Activated CD4-positive, alpha-beta T cell treated with anti-CD3 and anti-CD28 coated beads for 1 hour (primary cell): Measurements from ENCODE around the gene FMN2.

Experiments used
- DNase-seq: peaks from one replicate; pipeline ENCODE4 v3.0.0-alpha.2; 2020

The FMN2 gene

GRCh38 chr1:240091614-240092300 is at the start of gene FMN2:
Gene FMN2 (plus strand): TSS chr1:240091883. CDS start chr1:240092110, 227 bp downstream.
- no peak for DNase-seq

- DNase-seq: no peak
These were observed 47.1 kb upstream of the FMN2 start for GRCh38 chr1:240044620-240045019.

GRCh38 chr1:240046000-240046399 is 45.7 kb upstream of the FMN2 start:
- no peak for DNase-seq

GRCh38 chr1:240054109-240054701 is 37.5 kb upstream of the FMN2 start:
- no peak for DNase-seq

GRCh38 chr1:240055936-240056335 is 35.7 kb upstream of the FMN2 start:
- no peak for DNase-seq

- no peak for DNase-seq
These were observed 35.3 kb upstream of the FMN2 start for GRCh38 chr1:240056350-240056749.

GRCh38 chr1:240058049-240058448 is 33.6 kb upstream of the FMN2 start:
- DNase-seq: no peak

- DNase-seq: no peak
These were observed 22.7 kb upstream of the FMN2 start for GRCh38 chr1:240068961-240069360.

GRCh38 chr1:240070188-240070587 is 21.5 kb upstream of the FMN2 start:
- no peak for DNase-seq

GRCh38 chr1:240073097-240073496 is 18.6 kb upstream of the FMN2 start:
- no peak for DNase-seq

GRCh38 chr1:240074422-240074821 is 17.3 kb upstream of the FMN2 start:
- no peak for DNase-seq

GRCh38 chr1:240074908-240075307 is 16.8 kb upstream of the FMN2 start:
- no peak for DNase-seq

GRCh38 chr1:240084337-240084736 is 7.3 kb upstream of the FMN2 start:
- DNase-seq: no peak

- no peak for DNase-seq
These were observed 6.9 kb upstream of the FMN2 start for GRCh38 chr1:240084749-240085148.

- DNase-seq: no peak
These were observed 5.0 kb upstream of the FMN2 start for GRCh38 chr1:240086726-240087125.

GRCh38 chr1:240090014-240090413 is 1.7 kb upstream of the FMN2 start:
- no peak for DNase-seq

GRCh38 chr1:240090957-240091600 is 604 bp upstream of the FMN2 start:
- no peak for DNase-seq

GRCh38 chr1:240092301-240093119 is 827 bp downstream of the FMN2 start:
- DNase-seq: no peak

- no peak for DNase-seq
These were observed 1.7 kb downstream of the FMN2 start for GRCh38 chr1:240093120-240093961.

GRCh38 chr1:240094041-240094722 is 2.5 kb downstream of the FMN2 start:
- DNase-seq: no peak

- DNase-seq: no peak
These were observed 5.3 kb downstream of the FMN2 start for GRCh38 chr1:240096974-240097373.

GRCh38 chr1:240098534-240098933 is 6.9 kb downstream of the FMN2 start:
- no peak for DNase-seq
